Stimulated activated CD8-positive, alpha-beta memory T cell treated with anti-CD3 and anti-CD28 coated beads, Interleukin-7, amount 100 ng/mL, for 4 hours (primary cell): Measurements from ENCODE around the gene RALGPS1.
"Not testable (repeated sequence)": the region's sequence is repeated elsewhere in the genome, so short reads cannot be mapped to it uniquely, and the experiment has no call there.

Experiments used
- DNase-seq, 2 donors: peaks; one replicate each; pipeline ENCODE4 v3.0.0-alpha.2; 2020; ENCODE audit warnings: low read depth in 2 of 2

RALGPS1 gene

GRCh38 chr9:127158786-127159324, 244.3 kb downstream of the RALGPS1 start:
- no peak for DNase-seq

- DNase-seq, result no peak
Measured at GRCh38 chr9:127159325-127159801, 244.8 kb downstream of the RALGPS1 start.

GRCh38 chr9:127159949-127160610, 245.5 kb downstream of the RALGPS1 start:
- no peak for DNase-seq

GRCh38 chr9:127161081-127161624, 246.6 kb downstream of the RALGPS1 start:
- no peak for DNase-seq

GRCh38 chr9:127162046-127162863, 247.7 kb downstream of the RALGPS1 start:
- DNase-seq, result no peak

GRCh38 chr9:127162864-127163365, 248.3 kb downstream of the RALGPS1 start:
- no peak for DNase-seq

GRCh38 chr9:127163409-127163808, 248.8 kb downstream of the RALGPS1 start:
- DNase-seq, result no peak

- no peak for DNase-seq
Measured at GRCh38 chr9:127165116-127165515, 250.5 kb downstream of the RALGPS1 start.

- DNase-seq, result no peak
Measured at GRCh38 chr9:127166111-127166510, 251.5 kb downstream of the RALGPS1 start.

GRCh38 chr9:127166651-127167524, 252.3 kb downstream of the RALGPS1 start:
- DNase-seq, result no peak

- DNase-seq, result no peak
Measured at GRCh38 chr9:127167560-127168326, 253.2 kb downstream of the RALGPS1 start.

- no peak for DNase-seq
Measured at GRCh38 chr9:127168756-127169574, 254.4 kb downstream of the RALGPS1 start.

- DNase-seq, result no peak
Measured at GRCh38 chr9:127169575-127169883, 254.9 kb downstream of the RALGPS1 start.

GRCh38 chr9:127170103-127170502, 255.5 kb downstream of the RALGPS1 start:
- no peak for DNase-seq

- DNase-seq, result no peak
Measured at GRCh38 chr9:127170652-127171051, 256.1 kb downstream of the RALGPS1 start.

GRCh38 chr9:127171348-127171747, 256.8 kb downstream of the RALGPS1 start:
- DNase-seq, result not testable (repeated sequence)

GRCh38 chr9:127172066-127172707, 257.6 kb downstream of the RALGPS1 start:
- DNase-seq, result no peak

- DNase-seq, result no peak
Measured at GRCh38 chr9:127173063-127173462, 258.5 kb downstream of the RALGPS1 start.
